GM04504 (cell line): ENCODE measurements around the gene LEPROT.

Source experiments
- DNase-seq: peaks from one replicate; pipeline ENCODE4 v3.0.0-alpha.2; 2012; ENCODE audit warnings: low read depth

The LEPROT gene

DNA sequence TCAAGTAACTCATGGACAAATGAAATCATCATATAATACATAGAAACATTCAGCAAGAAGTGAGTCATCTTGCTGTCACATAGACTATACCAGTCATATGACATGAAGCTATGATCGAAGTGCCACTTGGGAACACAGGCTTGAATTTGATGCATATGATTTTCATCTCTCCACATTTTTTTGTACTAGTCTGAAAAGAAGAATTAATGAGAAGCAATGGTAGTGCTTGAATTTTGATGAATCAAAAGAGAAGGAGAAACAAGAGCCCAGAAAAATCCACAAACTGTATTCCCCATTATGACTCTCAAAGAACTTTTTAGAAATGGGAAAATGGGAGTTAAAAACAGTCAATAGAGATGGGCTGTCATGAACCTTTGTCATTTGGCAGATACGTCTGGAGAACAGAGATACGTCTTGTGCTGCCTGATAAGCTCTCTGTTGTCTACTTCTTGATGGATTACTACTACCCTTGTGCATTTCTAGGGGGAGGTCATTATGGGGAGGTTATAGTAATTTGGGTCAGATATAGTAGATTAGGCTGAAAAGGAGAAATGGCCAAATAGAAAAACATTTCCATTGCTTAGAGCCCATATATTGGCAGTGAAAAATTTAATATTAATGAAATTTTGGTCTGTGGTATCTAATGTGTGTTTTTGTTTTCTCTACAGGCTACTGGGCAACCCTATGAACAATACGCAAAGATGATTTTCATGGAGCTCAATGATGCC, 8.0 kb upstream of the LEPROT start:
- DNase-seq: no peak

- DNase-seq: no peak
Measured at GRCh38 chr1:65412984-65413375, 7.5 kb upstream of the LEPROT start.

DNA sequence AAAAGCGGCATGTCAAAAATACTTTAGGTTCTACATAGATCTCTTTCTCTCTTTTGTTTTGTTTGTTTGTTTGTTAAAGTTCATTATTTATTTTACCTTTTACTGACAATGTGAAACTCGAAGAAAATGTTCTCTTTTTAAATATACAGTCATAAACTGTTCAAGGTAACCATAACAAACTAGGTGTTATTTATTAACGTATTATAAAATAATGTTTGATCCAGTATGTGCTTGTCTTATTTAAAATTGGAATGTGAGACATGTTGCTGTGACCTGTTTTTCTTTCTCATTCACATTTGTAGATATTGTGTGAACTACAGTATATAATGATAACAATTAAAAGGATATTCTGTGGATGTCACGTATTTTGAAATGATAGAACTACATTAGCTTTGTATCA, 5.9 kb upstream of the LEPROT start:
- DNase-seq: no peak

GRCh38 chr1:65416767-65417166, 3.7 kb upstream of the LEPROT start:
- DNase-seq: no peak

DNA sequence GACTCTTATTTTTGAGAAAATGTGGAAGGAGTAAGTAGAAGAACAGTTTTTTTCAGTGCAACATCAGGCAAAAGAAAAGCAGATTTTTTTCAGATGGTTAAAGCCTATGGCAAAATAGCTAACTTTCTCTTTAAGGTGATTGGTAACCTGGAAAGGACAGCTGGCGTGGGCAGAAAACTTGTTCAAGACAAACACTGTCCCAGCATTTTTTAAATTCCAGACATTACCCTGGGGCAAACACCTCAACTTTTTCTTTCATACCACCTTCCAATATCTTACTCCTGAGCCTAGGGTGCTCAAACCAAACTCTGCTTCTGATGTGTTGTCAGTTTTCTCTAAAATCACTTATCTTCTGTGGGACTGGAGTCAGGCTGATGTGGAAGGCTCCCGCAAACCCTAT, 2.7 kb upstream of the LEPROT start:
- DNase-seq: no peak

DNA sequence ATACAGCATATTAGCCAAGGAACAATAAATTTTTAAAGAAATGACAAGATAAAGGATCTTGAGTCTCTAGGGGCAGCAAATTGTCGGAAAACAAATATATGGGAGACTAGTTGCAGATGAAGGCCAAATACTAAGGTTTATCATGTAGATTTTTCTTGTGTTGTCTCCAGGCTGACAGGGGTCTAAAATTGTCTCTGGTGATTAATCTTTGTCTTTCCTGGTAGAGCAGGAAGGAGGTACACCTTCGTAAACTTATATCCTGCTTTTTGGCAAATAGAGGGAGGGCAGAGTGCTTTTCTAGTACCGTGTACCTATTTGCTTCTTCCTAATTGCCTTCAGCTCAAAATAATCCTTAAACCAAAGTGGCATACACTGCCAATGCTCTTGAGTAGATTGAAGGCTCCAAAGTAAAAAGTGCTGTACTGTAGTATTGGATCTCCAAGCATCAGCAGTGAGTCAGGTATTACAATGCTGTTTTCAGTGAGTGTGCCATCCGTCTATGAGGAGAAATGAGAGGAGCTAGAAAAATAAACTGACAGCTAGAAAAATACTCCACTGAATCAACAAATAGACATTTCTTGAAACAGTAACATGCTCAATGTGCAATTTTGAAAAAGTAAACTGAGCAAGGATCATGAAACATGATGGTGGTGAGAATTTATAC, 1.8 kb upstream of the LEPROT start:
- DNase-seq: no peak

DNA sequence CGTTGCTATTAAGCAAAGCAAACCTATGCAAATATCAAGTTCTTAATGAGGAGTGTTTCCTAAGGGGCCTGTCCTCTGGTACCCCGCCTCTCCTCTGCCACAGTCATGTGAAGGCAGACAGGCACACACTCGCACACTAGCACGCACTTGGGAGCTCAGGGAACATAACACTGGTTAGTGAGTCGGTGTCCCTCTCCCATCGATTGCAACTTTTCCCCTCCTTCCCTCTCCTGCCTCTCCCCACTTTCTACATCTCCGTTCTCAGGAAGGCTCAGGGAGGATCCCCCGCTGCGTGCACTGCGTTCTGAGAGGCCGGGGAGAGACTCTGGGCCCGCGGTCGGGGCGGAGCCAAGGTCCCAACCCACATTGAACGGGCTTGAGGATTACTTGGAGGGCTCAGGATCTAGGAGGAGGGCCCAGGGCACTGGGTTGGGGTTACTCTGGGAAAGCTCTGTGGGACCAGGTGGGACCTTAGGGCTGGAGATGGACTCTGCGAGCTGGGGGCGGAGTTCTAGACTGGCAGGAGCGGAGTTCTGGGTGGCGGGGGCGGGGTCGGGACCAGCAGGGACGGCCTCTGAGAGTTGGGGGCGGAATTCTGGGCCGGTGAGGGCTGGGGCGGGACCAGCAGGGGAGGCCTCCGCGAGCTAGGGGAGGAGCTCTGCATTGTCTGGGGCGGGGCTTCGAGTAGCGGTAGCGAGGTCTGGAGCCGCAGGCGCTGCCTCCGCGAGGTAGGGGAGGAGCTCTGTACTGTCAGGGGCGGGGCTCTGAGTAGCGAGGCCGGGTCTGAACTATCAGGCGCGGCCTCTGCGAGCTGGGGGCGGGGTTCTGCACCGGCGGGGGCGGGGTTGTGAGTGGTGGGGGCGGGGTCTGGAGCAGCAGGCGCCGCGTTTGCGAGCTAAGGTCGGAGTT, 533 bp upstream of the LEPROT start:
- peak; percentile 97 for DNase-seq

- no peak for DNase-seq
Measured at GRCh38 chr1:65421351-65422025, 1.0 kb downstream of the LEPROT start.

DNA sequence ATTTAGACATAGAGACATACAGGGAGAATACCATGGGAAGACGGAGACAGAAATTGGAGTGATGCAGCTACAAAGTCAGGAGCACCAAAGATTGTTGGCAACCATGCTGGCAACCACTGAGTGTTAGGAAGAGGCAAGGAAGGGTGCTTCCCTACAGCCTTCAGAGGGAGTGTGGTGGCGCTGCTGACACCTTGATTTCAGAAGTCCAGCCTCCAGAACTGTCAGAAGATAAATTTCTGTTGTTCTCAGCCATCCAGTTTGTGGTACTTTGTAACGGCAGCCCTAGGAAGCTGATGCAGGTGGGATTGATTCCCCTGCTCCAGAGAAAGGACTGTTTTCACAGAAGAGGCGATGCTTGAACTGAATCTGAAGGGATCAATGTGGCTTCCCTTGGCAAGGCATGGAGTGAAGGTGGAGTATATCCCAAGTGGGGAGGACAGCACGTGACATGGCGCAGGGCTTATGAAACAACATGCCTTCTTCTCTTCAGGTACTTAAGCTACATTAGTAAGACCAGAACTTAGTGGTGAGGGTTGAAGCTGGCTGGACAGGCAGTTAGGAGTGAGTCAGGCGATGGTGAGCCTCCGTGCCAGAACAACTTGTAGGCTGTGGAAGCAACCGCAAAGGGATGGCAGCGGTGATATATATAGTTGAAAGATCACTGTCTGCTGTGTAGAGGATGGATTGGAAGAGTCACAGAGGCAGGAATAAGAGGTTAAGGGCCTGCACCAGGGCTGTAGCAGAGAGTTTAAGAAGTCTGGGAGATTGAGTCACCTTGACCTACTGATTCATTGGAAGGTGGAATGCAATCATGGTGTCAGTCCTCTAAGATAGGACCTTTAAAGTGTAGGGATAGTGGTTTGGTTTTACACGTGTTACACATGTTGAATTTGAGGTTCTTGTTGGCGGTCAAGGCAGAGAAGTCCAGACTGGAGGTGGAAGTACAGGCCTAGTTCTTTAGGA, 2.1 kb downstream of the LEPROT start:
- DNase-seq: no peak

GRCh38 chr1:65423884-65424572, 3.6 kb downstream of the LEPROT start:
- peak; percentile 80 for DNase-seq

DNA sequence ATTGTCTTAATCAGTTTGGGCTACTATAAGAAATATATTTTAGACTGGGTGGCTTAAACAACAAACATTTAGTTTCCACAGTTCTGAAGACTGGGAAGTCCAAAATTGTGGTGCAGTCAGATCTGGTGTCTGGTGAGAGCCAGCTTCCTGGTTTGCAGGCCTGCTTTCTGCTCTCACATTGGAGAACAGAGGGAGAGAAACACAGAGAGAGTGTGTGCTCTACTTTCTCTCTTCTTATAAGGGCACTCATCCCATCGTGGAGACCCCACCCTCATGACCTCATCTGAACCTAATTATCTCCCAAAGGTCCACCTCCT, 4.1 kb downstream of the LEPROT start:
- no peak for DNase-seq

DNA sequence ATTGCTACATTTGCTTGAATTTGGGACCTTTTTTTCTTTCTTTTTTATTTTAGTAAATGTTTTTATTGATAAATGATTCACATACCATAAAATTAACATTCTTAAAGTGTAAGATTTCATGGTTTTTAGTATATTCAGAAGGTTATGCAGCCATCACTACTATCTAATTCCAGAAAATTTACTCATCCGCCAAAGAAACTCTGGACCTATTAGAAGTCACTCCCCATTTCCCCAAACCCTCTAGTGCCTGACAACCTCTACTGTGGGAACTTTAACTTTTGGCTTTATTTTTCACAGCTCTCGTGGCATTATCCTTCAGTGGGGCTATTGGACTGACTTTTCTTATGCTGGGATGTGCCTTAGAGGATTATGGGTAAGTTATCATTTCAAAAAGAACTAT, 4.5 kb downstream of the LEPROT start:
- no peak for DNase-seq

GRCh38 chr1:65425697-65426096, 5.2 kb downstream of the LEPROT start:
- DNase-seq: peak; percentile 78

DNA sequence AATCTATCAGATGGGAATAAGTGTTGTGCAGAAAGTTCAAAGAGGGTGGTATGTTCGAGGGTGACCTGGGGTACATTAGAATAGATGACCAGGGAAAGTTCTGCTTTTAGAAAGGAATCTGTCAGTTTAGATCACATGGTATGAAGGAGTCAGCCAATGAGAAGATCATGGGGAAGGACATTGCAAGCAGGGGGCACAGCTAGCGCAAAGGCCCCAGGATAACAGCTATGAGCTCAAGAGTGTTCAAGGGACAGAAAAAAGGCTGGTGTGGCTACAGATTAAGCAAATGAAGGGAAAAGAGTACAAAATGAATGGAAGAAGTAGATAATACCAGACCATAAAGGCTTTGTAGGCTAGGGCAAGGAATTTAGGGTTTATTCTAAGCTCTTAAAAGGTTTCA, 8.6 kb downstream of the LEPROT start:
- no peak for DNase-seq

GRCh38 chr1:65429806-65430205, 9.3 kb downstream of the LEPROT start:
- DNase-seq: peak; percentile 67

- no peak for DNase-seq
Measured at GRCh38 chr1:65431111-65431705, 10.7 kb downstream of the LEPROT start.

GRCh38 chr1:65432918-65433317, 12.4 kb downstream of the LEPROT start:
- no peak for DNase-seq

DNA sequence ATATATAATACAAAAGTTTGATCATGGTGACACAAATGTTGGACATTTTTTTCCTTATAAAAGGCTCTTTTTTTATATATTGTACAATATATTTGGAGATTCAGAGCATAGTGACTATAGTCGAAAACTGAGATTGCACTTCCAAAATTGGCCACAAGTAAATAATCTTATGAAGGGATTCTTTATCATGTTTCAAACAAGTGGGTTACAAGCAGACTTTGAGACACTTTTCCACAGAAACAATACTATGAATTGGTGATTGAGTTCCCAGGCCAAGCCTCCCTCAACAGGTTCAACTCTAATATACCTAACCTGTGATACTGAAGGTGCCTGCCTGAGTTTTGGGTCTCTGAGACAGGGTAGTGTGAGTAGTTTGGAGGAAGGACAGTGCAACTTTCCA, 13.8 kb downstream of the LEPROT start:
- no peak for DNase-seq

DNA sequence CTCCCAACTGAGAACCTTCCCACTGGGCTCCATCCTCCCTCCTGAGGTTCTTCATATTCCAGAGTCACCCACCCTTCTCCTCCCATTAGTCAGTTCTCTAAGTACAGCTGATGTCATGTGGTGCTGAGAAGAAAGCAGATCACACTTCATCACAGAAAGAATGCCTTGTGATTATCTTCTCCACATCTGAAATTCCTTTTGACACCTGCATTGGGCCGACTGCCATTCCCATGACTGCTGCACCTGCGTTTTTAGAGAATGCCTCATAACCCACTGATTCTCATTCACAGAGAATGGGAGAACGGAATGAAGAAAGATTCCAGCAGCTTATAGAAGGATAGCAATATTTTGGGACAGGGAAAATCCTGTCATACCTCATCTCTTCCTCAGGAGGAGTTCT, 14.3 kb downstream of the LEPROT start:
- no peak for DNase-seq

GRCh38 chr1:65435987-65436386, 15.5 kb downstream of the LEPROT start:
- no peak for DNase-seq
